ENCODE data around the gene TRPC4.

GRCh38 chr13:37870489-37870845 lies 895 bp upstream of the TRPC4 start:
- peak in 1 of 4 experiments; percentile 2 for TF ChIP-seq CTCF (IDR thresholded peaks at IDR 0.05)
- no peak for TF ChIP-seq POLR2A (IDR thresholded peaks at IDR 0.05)
